Myometrial cell (primary cell): Measurements from ENCODE around the gene S100B. TPM values are rescaled to one million over a fixed set of nuclear protein-coding genes. Genes with fewer than 3 reads are reported as not detected.

ENCODE experiments used
- total RNA-seq: library from RNA; depleted of rRNA; stranded (reverse); fragments of >200 nt; gene quantifications from 2 replicates; pipeline ENCODE4 v1.2.3, GENCODE V29; 2015

Gene S100B
- not detected in 2 replicates for total RNA-seq

DNA sequence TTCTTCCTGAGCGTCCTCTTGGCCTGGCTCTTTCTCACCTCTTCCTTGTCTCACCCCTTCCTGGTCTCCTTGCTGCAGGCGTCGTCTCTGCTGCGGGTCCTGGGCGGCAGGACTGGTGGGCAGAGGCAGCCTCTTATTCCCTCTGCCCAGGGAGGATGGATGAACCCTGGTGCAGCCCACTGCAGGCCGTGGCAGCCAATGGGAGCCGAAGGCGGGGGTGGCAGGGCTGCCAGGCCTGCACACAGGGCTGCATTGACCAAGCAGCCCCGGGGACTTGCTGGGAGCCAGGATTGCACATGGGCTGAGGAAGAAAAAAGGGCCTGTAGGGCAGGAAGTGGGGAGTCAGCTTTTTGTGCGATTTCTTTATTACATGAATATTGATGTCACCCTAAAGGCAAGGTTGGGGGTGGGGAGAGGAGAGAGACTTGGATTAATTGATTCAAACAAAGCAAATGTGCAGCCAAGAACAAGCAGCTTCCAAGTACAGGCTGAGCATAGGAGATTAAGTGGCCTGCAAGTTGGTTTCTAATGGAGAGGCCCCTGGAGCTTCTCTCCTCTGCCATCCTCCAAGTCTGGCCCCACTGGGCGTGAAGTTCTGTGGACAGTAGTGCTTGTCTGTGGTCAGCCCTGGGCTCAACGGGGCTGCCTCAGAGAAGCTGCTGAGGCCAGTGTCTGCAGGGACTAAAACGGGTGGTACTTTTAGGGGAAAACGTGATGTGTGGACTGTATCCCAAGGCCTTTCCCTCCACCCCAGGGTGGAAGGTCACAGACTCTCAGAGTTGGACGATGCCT lies at the start of gene S100B:
S100B (minus strand) TSS at position 108 of the 792 bp plus-strand sequence. CDS start 2,667 bp downstream, outside the sequence.

GRCh38 chr21:46635324-46636180 lies 30.7 kb upstream of the S100B start, which contains the start of gene PRMT2:
TSS of gene PRMT2 (plus strand) at chr21:46635674. CDS start at chr21:46636952, 1,278 bp downstream.

Other genes starting within 250 kb of the S100B start
- gene DIP2A, start 146.2 kb downstream of the S100B start, total RNA-seq: 17.6 and 19.7 TPM in 2 replicates
- 111 and 133 TPM in 2 replicates for gene PRMT2, start 30.6 kb upstream of the S100B start, total RNA-seq